ENCODE data around the gene PERM1. TPM values are rescaled to one million over a fixed set of nuclear protein-coding genes. Genes with fewer than 3 reads are reported as not detected.
A peak's percentile ranks its signal among the peaks of the same experiment; 100 is the strongest.

Gene PERM1
- total and polyA plus RNA-seq, 2 of the 13 experiments (the other 11 are each of a cell fraction or from before 2014, with no cell fraction given): 0.04 to 0.29 TPM

GRCh38 chr1:966135-966703 lies 15.7 kb downstream of the PERM1 start, which contains the start of gene PLEKHN1 (continued):
- TF ChIP-seq ZSCAN30 (CRISPR knock-in tag; IDR thresholded peaks at IDR 0.05) (no peak), MAZ (IDR thresholded peaks at IDR 0.05; ENCODE audit: borderline replicate concordance, low read depth, low read length) (no peak), MAZ (CRISPR knock-in tag; IDR thresholded peaks at IDR 0.05; ENCODE audit: low read depth) (0 out of 2 replicates have a peak, but pooled peaks have one; percentile 33), ZUFSP (CRISPR knock-in tag; IDR thresholded peaks at IDR 0.05; ENCODE audit: borderline replicate concordance) (no peak), ZNF232 (CRISPR knock-in tag; IDR thresholded peaks at IDR 0.05; ENCODE audit: borderline replicate concordance) (no peak), ZNF235 (CRISPR knock-in tag; IDR thresholded peaks at IDR 0.05; ENCODE audit: borderline replicate concordance) (0 out of 2 replicates have a peak, but pooled peaks have one; percentile 41), ZNF724P (CRISPR knock-in tag; IDR thresholded peaks at IDR 0.05; ENCODE audit: borderline replicate concordance) (0 out of 2 replicates have a peak, but pooled peaks have one; percentile 21), THRA (CRISPR knock-in tag; IDR thresholded peaks at IDR 0.05; ENCODE audit: borderline replicate concordance) (no peak), POLR2AphosphoS2 (IDR thresholded peaks at IDR 0.05; ENCODE audit: low read depth, low read length) (no peak), MED1 (CRISPR knock-in tag; IDR thresholded peaks at IDR 0.05) (peak; percentile 8; the same call in 1 of the 2 replicates), ZNF460 (CRISPR knock-in tag; IDR thresholded peaks at IDR 0.05; ENCODE audit: borderline replicate concordance) (no peak), YEATS4 (CRISPR knock-in tag; IDR thresholded peaks at IDR 0.05; ENCODE audit: borderline replicate concordance) (peak; percentile 59; the same call in 1 of the 2 replicates), ZNF180 (CRISPR knock-in tag; IDR thresholded peaks at IDR 0.05; ENCODE audit: borderline replicate concordance, low read depth) (no peak), ARNT (IDR thresholded peaks at IDR 0.05) (no peak), ZNF430 (CRISPR knock-in tag; IDR thresholded peaks at IDR 0.05) (no peak), ZBTB10 (CRISPR knock-in tag; IDR thresholded peaks at IDR 0.05; ENCODE audit: borderline replicate concordance) (peak; percentile 29; the same call in 1 of the 2 replicates), HNRNPLL (IDR thresholded peaks at IDR 0.05; ENCODE audit: low read depth, low read length, poor library complexity, severe bottlenecking) (peak; percentile 39), DNMT3B (CRISPR knock-in tag; conservative IDR thresholded peaks at IDR 0.05) (0 out of 2 replicates have a peak, but pooled peaks have one; percentile 75), ZSCAN31 (CRISPR knock-in tag; IDR thresholded peaks at IDR 0.05; ENCODE audit: low read depth) (peak; percentile 65; the same call in 1 of the 2 replicates), SAP130 (CRISPR knock-in tag; IDR thresholded peaks at IDR 0.05; ENCODE audit: low read depth) (0 out of 2 replicates have a peak, but pooled peaks have one; percentile 48), PHF20 (CRISPR knock-in tag; IDR thresholded peaks at IDR 0.05) (0 out of 2 replicates have a peak, but pooled peaks have one; percentile 4), ASH2L (IDR thresholded peaks at IDR 0.05; ENCODE audit: insufficient read length, low read depth, low read length) (no peak)
